ENCODE measurements around the gene TOM1L2.
A peak's percentile ranks its signal among the peaks of the same experiment; 100 is the strongest.
"Not testable (repeated sequence)": the region's sequence is repeated elsewhere in the genome, so short reads cannot be mapped to it uniquely, and the experiment has no call there.

TOM1L2 gene

DNA sequence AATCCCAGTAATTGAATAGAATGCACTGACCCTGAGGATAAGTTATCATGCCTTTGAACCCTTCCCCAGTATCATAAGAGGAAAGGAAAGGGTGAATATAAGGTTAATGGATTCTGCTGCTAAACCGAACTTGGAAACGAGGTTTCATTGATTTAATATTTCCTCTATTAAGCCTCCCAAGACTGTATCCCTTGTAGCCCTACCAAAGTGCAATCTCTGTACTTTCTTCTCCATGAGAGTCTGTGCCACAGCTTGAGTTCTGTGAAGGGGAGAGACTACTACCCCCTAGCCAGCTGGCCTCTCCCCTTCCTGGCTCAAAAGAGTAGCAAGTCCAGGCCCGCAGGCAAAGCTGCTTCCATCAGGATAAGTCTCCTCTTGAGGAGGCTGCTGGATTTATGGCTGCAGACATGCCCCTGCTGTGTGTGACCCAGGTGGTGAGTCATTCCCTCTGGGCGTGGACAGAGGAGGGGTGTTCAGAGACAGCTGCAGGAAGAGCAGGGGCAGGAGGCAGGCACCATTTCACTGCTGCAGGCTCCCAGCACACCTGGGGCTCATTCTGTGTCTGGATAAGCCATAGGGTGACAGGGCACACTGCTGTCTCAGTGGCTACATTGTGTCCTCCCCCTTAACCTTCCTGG is 58.4 kb downstream of the TOM1L2 start:
- in situ Hi-C loops (cut with MboI; ENCODE audit: low pct_unique_long_range_greater_than_20kb, low sequenced_read_pairs, unreplicated experiment) = no loop called here
- TF ChIP-seq, protein P1, sequence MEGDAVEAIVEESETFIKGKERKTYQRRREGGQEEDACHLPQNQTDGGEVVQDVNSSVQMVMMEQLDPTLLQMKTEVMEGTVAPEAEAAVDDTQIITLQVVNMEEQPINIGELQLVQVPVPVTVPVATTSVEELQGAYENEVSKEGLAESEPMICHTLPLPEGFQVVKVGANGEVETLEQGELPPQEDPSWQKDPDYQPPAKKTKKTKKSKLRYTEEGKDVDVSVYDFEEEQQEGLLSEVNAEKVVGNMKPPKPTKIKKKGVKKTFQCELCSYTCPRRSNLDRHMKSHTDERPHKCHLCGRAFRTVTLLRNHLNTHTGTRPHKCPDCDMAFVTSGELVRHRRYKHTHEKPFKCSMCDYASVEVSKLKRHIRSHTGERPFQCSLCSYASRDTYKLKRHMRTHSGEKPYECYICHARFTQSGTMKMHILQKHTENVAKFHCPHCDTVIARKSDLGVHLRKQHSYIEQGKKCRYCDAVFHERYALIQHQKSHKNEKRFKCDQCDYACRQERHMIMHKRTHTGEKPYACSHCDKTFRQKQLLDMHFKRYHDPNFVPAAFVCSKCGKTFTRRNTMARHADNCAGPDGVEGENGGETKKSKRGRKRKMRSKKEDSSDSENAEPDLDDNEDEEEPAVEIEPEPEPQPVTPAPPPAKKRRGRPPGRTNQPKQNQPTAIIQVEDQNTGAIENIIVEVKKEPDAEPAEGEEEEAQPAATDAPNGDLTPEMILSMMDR (IDR thresholded peaks at IDR 0.05; ENCODE audit: extremely low read depth, insufficient read depth, missing control alignments) = no peak
- no peak for DNase-seq (ENCODE audit: low spot score)

DNA sequence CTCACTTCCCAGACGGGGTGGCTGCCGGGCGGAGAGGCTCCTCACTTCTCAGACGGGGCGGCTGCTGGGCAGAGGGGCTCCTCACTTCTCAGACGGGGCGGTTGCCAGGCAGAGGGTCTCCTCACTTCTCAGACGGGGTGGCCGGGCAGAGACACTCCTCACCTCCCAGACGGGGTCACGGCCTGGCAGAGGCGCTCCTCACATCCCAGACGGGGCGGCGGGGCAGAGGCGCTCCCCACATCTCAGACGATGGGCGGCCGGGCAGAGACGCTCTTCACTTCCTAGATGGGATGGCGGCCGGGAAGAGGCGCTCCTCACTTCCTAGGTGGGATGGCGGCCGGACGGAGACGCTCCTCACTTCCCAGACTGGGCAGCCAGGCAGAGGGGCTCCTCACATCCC is 59.9 kb downstream of the TOM1L2 start:
- DNase-seq (ENCODE audit: low spot score); in situ Hi-C loops (cut with MboI; ENCODE audit: low pct_unique_long_range_greater_than_20kb, low sequenced_read_pairs, unreplicated experiment): not testable (repeated sequence)

DNA sequence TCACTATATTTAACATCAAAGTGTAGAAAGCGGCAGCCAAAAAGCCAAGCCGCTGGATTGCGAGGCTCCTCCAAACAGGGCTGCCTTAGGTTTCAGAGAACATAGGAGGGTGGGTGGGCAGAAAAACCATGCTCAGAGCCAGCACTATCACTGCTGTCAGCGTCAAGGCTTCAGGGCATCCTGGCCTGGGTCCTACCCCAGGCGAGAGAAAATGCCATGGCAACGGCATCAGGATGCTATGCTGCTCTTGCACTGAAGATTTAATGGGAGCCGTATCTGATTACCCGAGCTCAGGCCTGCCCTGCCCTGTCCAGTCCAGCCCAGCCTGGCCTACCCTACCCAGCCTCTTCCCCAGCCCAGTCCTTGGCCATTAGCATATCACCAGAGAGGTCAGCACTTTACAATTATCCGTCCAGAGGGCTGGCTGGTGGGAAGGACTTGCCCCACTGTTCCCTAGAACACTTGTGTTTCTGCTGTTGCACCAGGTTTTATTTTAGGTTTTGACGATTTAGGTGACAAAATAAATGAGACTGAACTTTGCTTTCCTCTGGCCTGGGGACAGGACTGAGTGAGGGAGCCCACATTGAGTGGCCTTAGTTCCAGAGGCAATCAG is 61.1 kb downstream of the TOM1L2 start:
- in situ Hi-C loops (cut with MboI; ENCODE audit: low pct_unique_long_range_greater_than_20kb, low sequenced_read_pairs, unreplicated experiment) = no loop called here
- TF ChIP-seq, protein P1 (IDR thresholded peaks at IDR 0.05; ENCODE audit: extremely low read depth, insufficient read depth, missing control alignments) = no peak

DNA sequence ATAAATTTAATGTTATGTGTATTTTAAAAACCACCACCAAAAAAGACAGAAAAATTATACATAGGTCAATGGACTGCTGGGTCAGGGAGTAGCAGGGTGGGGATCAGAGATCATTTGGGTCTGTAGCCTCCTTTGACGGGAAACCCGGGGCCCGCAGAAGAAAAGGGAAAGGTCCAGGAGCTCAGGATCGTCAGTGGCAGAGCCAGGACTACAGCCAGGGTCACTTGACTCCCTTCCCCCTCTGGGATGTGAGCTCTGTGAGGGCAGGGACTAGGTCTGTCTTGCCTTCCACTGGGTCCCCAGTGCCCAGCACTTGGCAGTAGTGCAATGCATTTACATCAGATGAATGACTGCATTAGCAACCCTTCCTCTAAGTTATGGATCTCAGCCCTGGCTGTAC is 62.1 kb downstream of the TOM1L2 start:
- in situ Hi-C loops (cut with MboI; ENCODE audit: low pct_unique_long_range_greater_than_20kb, low sequenced_read_pairs, unreplicated experiment) = no loop called here
- TF ChIP-seq, protein P1 (IDR thresholded peaks at IDR 0.05; ENCODE audit: extremely low read depth, insufficient read depth, missing control alignments) = no peak
- DNase-seq (ENCODE audit: low spot score) = peak; percentile 8

More for the DNA sequence above, 61.1 kb downstream of the TOM1L2 start:
- peak; percentile 8 for DNase-seq (ENCODE audit: low spot score)

DNA sequence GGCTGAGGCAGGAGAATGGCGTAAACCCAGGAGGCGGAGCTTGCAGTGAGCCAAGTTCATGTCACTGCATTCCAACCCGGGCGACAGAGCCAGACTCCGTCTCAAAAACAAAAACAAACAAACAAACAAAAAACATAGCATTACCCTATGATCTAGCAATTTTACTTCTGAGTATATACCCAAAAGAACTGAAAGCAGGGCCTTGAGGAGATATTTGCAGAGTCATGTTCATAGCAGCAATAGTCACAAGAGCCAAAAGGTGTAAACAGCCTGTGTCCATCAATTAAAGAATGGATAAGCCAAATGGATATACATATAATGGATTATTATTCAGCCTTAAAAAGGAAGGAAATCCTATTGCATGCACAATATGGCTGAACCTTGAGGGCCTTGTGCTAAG is 63.1 kb downstream of the TOM1L2 start:
- TF ChIP-seq, protein P1 (IDR thresholded peaks at IDR 0.05; ENCODE audit: extremely low read depth, insufficient read depth, missing control alignments) = no peak
- no peak for DNase-seq (ENCODE audit: low spot score)
- in situ Hi-C loops (cut with MboI; ENCODE audit: low pct_unique_long_range_greater_than_20kb, low sequenced_read_pairs, unreplicated experiment) = no loop called here

DNA sequence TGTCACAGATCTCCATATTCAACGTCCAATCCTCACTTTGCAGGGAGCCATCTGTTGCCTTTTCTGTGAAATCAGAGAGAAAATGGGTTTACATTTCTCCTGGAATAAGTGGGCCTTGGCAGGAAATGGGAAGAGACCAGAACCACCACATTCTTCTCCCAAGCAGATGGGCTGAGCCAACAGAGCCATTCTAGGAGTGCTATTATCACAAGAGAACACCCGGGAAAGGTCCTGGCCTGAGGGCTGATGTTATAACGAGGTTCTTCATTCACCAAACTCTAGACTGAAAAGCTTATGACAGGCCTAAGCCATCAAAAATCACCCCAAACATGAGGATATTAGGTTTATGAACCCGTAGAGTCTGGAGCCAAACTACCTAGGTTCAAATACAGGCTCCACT is 64.7 kb downstream of the TOM1L2 start:
- TF ChIP-seq, protein P1 (IDR thresholded peaks at IDR 0.05; ENCODE audit: extremely low read depth, insufficient read depth, missing control alignments) = no peak
- no peak for DNase-seq (ENCODE audit: low spot score)
- in situ Hi-C loops (cut with MboI; ENCODE audit: low pct_unique_long_range_greater_than_20kb, low sequenced_read_pairs, unreplicated experiment) = no loop called here

DNA sequence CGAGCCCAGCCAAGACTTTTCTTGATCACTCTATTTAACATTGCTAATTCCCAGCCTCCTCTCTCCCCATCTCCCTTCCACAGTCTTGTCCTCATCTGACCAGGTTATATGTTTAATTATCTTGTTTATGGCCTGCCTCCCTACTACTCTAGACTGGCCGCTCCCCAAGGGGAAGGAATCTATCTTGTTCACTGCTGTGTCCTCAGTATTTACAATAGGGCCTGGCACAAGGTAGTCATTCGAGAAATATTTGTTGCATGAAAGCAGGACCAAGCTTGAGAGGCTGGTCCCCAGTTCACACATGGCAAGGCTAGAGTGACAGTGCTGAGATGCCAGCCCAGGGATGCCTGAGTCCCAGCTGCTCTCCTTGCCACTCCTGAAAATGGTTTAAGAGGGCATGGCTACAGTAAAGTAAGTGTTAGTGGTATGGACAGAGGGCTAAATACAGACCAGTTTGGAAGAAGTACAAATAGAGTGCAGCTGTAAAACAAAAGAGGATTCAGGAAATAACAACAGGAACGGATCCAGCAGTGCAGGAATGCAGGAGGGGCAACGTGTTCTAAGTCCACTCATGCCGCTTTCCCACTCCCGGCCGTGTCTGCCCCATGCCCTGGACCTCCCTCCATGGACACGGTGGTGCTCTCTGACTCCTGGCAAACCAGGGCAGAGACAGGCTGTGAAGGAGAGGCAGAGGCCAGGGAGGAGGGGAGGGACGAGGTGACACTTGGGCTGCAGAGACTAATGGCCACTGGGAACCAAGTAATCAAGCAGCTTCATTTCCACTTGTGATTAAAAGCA is 65.6 kb downstream of the TOM1L2 start:
- in situ Hi-C loops (cut with MboI; ENCODE audit: low pct_unique_long_range_greater_than_20kb, low sequenced_read_pairs, unreplicated experiment) = no loop called here
- DNase-seq (ENCODE audit: low spot score) = no peak

More for the DNA sequence above, 65.6 kb downstream of the TOM1L2 start:
- TF ChIP-seq, protein P1 (IDR thresholded peaks at IDR 0.05; ENCODE audit: extremely low read depth, insufficient read depth, missing control alignments) = no peak
